ENCODE measurements around the gene RAB27A. TPM values are rescaled to one million over a fixed set of nuclear protein-coding genes. Genes with fewer than 3 reads are reported as not detected.

Gene RAB27A
- total and polyA plus RNA-seq, 10 of the 15 experiments (the other 5 are each of a cell fraction or from before 2014, with no cell fraction given): 13.3 to 139 (median 35.2) TPM

DNA sequence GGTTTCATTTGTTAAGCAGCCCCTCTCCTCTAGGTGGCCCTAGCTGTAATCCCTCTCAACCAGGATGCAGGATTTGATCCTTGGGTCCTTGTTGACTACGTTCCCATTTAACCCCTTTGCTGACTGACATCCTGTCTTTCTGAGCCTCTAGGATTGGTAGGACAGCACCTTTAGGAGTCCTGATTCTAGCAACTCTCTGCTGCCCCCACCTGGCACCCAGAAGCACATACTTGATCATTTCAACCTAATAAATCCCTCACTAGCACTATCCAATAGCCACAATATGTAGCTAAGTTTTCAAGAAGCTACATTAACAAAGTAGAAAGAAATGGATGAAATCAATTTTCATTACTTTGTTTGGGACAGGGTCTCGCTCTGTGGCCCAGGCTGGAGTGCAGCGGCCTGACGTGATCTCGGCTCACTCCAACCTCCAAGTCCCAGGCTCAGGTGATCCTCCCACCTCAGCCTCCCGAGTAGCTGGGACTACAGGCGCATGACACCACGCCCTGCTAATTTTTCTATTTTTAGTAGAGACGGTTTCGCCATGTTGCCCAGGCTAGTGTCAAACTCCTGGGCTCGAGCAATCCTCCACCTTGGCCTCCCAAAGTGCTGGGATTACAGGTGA lies 121.2 kb downstream of the RAB27A start:
- DNase-seq (ENCODE audit: low read depth, low spot score): peak; percentile 8
- Histone ChIP-seq H3K4me2 (ENCODE audit: control insufficient read depth, insufficient read depth) (no peak overlapping the region), H4K20me1 (ENCODE audit: control insufficient read depth, insufficient read depth) (no peaks in the 10 kb centered on the region), H3K27me3 (replicated peaks in 1 of 2; ENCODE audit: control insufficient read depth in 2 of 2, insufficient read depth in 2 of 2, low read length in 1 of 2) (no peaks in the 10 kb centered on the region), H3K4me1 (ENCODE audit: control insufficient read depth, insufficient read depth, low read length) (no peaks in the 10 kb centered on the region), H3K9ac (ENCODE audit: control insufficient read depth, insufficient read depth, low read length) (no peak overlapping the region), H3K9me3 (replicated peaks; ENCODE audit: control insufficient read depth, insufficient read depth, low read length) (no peaks in the 10 kb centered on the region), H2AFZ (ENCODE audit: control insufficient read depth, low read depth, low read length) (no peak overlapping the region), H3K79me2 (ENCODE audit: control insufficient read depth, insufficient read depth, low read length) (no peaks in the 10 kb centered on the region), H3K36me3 (ENCODE audit: control insufficient read depth in 2 of 2, insufficient read depth in 2 of 2, low read length in 1 of 2) (no peaks in the 10 kb centered on the region), H3K4me3 (no peak overlapping the region), H3K27ac (ENCODE audit: control insufficient read depth, insufficient read depth) (no peak overlapping the region)
- ATAC-seq: peak; percentile 99
- RAD21 ChIA-PET (ENCODE audit: unreplicated experiment): interaction anchor here (0.6 to 4.4 kb wide), 19 partner anchors 12 to 1361 kb away, joined by 3 to 32 read pairs (median 4); no protein-coding TSS in a partner anchor
- in situ Hi-C loops (cut with MboI) (loop anchor here (10.0 kb wide), 1 partner anchor 1204 kb away; no protein-coding TSS in a partner anchor), intact Hi-C loops (cut with micrococcal nuclease; ENCODE audit: unreplicated experiment) (loop anchor here (2.0 to 5.0 kb wide), 4 partner anchors 1086 to 1360 kb away; no protein-coding TSS in a partner anchor)
- WGBS (ENCODE audit: insufficient coverage, insufficient replicate concordance, low lambda C conversion rate, missing lambda C conversion rate): 52% methylated on average over 11 of the region's 11 CpGs
- TF ChIP-seq CBX5 (IDR thresholded peaks at IDR 0.05; ENCODE audit: low read depth) (no peak), RB1 (IDR thresholded peaks at IDR 0.05; ENCODE audit: borderline replicate concordance) (0 out of 2 replicates have a peak, but pooled peaks have one; percentile 31), RAD21 (IDR thresholded peaks at IDR 0.05; ENCODE audit: insufficient read depth, low read depth, low read length) (peak; percentile 75), SMC3 (IDR thresholded peaks at IDR 0.05; ENCODE audit: borderline replicate concordance, low read length) (peak; percentile 76; the same call in 1 of the 2 replicates), CTCF (IDR thresholded peaks at IDR 0.05 in 2 of 3, conservative IDR thresholded peaks at IDR 0.05 in 1 of 3; ENCODE audit: control insufficient read depth in 2 of 3, extremely low read depth in 1 of 3, insufficient read depth in 1 of 3, low read depth in 3 of 3, low read length in 3 of 3) (peak; percentile 79 to 94 (median 86)), GATAD2B (conservative IDR thresholded peaks at IDR 0.05; ENCODE audit: low read depth) (no peak)
- POLR2A ChIA-PET: interaction anchor here (0.6 kb wide), 1 partner anchor 1276 kb away, joined by 3 read pairs; no protein-coding TSS in a partner anchor
- FAIRE-seq: no peak
- CTCF ChIA-PET: interaction anchor here (0.5 to 5.8 kb wide), 41 partner anchors 10 to 1359 kb away, joined by 3 to 65 read pairs (median 4); partner anchors contain the start of gene UNC13C
- SMC1A ChIA-PET (ENCODE audit: uncharacterized antibody, unreplicated experiment): interaction anchor here (0.7 to 6.4 kb wide), 24 partner anchors 9 to 1359 kb away, joined by 3 to 66 read pairs (median 4); partner anchors contain the start of gene UNC13C
- BruUV-seq (replicated peaks): no TSS peak
